Lower leg skin (tissue), 3 donors: ENCODE results near the gene PDE9A.

Experiments
- POLR2A ChIP-seq, 2 donors: fragments of 450-650 bp; IDR thresholded peaks; one replicate each; pipeline ENCODE4 v1.6.1; 2016 to 2017; ENCODE audit warnings: antibody characterized with exemption in 2 of 2, mild to moderate bottlenecking in 1 of 2, moderate library complexity in 1 of 2
- TF ChIP-seq, protein P1 (sequence below), 3 donors: fragments of 450-650 bp; IDR thresholded peaks; one replicate each; pipeline ENCODE4 v1.5.1; 2016; ENCODE audit warnings: antibody characterized with exemption in 3 of 3, mild to moderate bottlenecking in 3 of 3, moderate library complexity in 2 of 3

- TF ChIP-seq, protein P1, sequence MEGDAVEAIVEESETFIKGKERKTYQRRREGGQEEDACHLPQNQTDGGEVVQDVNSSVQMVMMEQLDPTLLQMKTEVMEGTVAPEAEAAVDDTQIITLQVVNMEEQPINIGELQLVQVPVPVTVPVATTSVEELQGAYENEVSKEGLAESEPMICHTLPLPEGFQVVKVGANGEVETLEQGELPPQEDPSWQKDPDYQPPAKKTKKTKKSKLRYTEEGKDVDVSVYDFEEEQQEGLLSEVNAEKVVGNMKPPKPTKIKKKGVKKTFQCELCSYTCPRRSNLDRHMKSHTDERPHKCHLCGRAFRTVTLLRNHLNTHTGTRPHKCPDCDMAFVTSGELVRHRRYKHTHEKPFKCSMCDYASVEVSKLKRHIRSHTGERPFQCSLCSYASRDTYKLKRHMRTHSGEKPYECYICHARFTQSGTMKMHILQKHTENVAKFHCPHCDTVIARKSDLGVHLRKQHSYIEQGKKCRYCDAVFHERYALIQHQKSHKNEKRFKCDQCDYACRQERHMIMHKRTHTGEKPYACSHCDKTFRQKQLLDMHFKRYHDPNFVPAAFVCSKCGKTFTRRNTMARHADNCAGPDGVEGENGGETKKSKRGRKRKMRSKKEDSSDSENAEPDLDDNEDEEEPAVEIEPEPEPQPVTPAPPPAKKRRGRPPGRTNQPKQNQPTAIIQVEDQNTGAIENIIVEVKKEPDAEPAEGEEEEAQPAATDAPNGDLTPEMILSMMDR (IDR thresholded peaks at IDR 0.05), result no peak
- no peak for TF ChIP-seq POLR2A (IDR thresholded peaks at IDR 0.05)
Measured at GRCh38 chr21:42619841-42620240, 33.6 kb upstream of the PDE9A start.
